GM18498 (cell line): ENCODE measurements around the gene CTNNB1.

Source experiments
- ATAC-seq: cut with Tn5 transposase; IDR thresholded peaks from one replicate; pipeline ENCODE4 v1.9.1; 2021; ENCODE audit warnings: mild to moderate bottlenecking, moderate library complexity; ENCODE audit not compliant: unreplicated experiment

Gene CTNNB1

GRCh38 chr3:41190509-41191284, 8.6 kb upstream of the CTNNB1 start:
- no peak for ATAC-seq

- ATAC-seq, result no peak
These were observed 6.4 kb upstream of the CTNNB1 start for GRCh38 chr3:41192885-41193284.

- ATAC-seq, result no peak
These were observed 5.3 kb upstream of the CTNNB1 start for GRCh38 chr3:41193794-41194539.

GRCh38 chr3:41194701-41195100, 4.6 kb upstream of the CTNNB1 start:
- no peak for ATAC-seq

- ATAC-seq, result no peak
These were observed 3.4 kb upstream of the CTNNB1 start for GRCh38 chr3:41195946-41196345.

GRCh38 chr3:41196499-41197410, 2.5 kb upstream of the CTNNB1 start:
- ATAC-seq, result no peak

GRCh38 chr3:41198046-41198445, 1.3 kb upstream of the CTNNB1 start:
- ATAC-seq, result no peak

- peak; percentile 5 for ATAC-seq
These were observed 779 bp upstream of the CTNNB1 start for GRCh38 chr3:41198526-41198925.

GRCh38 chr3:41199866-41200668, 762 bp downstream of the CTNNB1 start:
- peak; percentile 24 for ATAC-seq

- ATAC-seq, result no peak
These were observed 1.3 kb downstream of the CTNNB1 start for GRCh38 chr3:41200669-41201021.

GRCh38 chr3:41202075-41202833, 2.9 kb downstream of the CTNNB1 start:
- ATAC-seq, result no peak

- no peak for ATAC-seq
These were observed 3.6 kb downstream of the CTNNB1 start for GRCh38 chr3:41202834-41203345.

GRCh38 chr3:41204369-41204768, 5.1 kb downstream of the CTNNB1 start:
- ATAC-seq, result no peak

- ATAC-seq, result no peak
These were observed 6.3 kb downstream of the CTNNB1 start for GRCh38 chr3:41205591-41205990.

- ATAC-seq, result no peak
These were observed 8.1 kb downstream of the CTNNB1 start for GRCh38 chr3:41207355-41207754.

GRCh38 chr3:41208507-41209220, 9.4 kb downstream of the CTNNB1 start:
- ATAC-seq, result no peak

- no peak for ATAC-seq
These were observed 10.3 kb downstream of the CTNNB1 start for GRCh38 chr3:41209646-41210045.

- no peak for ATAC-seq
These were observed 11.7 kb downstream of the CTNNB1 start for GRCh38 chr3:41210966-41211365.

GRCh38 chr3:41212088-41212487, 12.8 kb downstream of the CTNNB1 start:
- ATAC-seq, result no peak
